IPS-11a (cell line): ENCODE results near the gene GCN1.
"Not testable (repeated sequence)": the region's sequence is repeated elsewhere in the genome, so short reads cannot be mapped to it uniquely, and the experiment has no call there.

ENCODE experiments used
- H3K4me3 ChIP-seq: one replicate; pipeline ENCODE4 v1.5.1; 2013; ENCODE audit warnings: low read depth, low read length, control low read depth

The GCN1 gene

GRCh38 chr12:120215766-120216735 is 21.5 kb upstream of the GCN1 start:
- H3K4me3 ChIP-seq = no peak overlapping the region

GRCh38 chr12:120215357-120215735 is 20.8 kb upstream of the GCN1 start:
- no peak overlapping the region for H3K4me3 ChIP-seq

GRCh38 chr12:120214626-120215356 is 20.3 kb upstream of the GCN1 start:
- no peak overlapping the region for H3K4me3 ChIP-seq

- no peak overlapping the region for H3K4me3 ChIP-seq
Measured at GRCh38 chr12:120213758-120214157, 19.2 kb upstream of the GCN1 start.

GRCh38 chr12:120213182-120213581 is 18.7 kb upstream of the GCN1 start:
- not testable (repeated sequence) for H3K4me3 ChIP-seq

GRCh38 chr12:120212301-120212700 is 17.8 kb upstream of the GCN1 start:
- H3K4me3 ChIP-seq = no peak overlapping the region

- H3K4me3 ChIP-seq = no peak overlapping the region
Measured at GRCh38 chr12:120211904-120212283, 17.4 kb upstream of the GCN1 start.

GRCh38 chr12:120211243-120211903 is 16.9 kb upstream of the GCN1 start:
- H3K4me3 ChIP-seq = no peak overlapping the region

GRCh38 chr12:120209851-120210250 is 15.3 kb upstream of the GCN1 start:
- H3K4me3 ChIP-seq = no peak overlapping the region

- no peak overlapping the region for H3K4me3 ChIP-seq
Measured at GRCh38 chr12:120207227-120207626, 12.7 kb upstream of the GCN1 start.

- not testable (repeated sequence) for H3K4me3 ChIP-seq
Measured at GRCh38 chr12:120206781-120207180, 12.3 kb upstream of the GCN1 start.

- no peak overlapping the region for H3K4me3 ChIP-seq
Measured at GRCh38 chr12:120206228-120206627, 11.7 kb upstream of the GCN1 start.

GRCh38 chr12:120204171-120204570 is 9.7 kb upstream of the GCN1 start:
- H3K4me3 ChIP-seq = no peak overlapping the region

- peak overlapping the region; percentile 99 for H3K4me3 ChIP-seq
Measured at GRCh38 chr12:120200364-120200800, 5.9 kb upstream of the GCN1 start.

- peak overlapping the region; percentile 99 for H3K4me3 ChIP-seq
Measured at GRCh38 chr12:120199595-120200306, 5.2 kb upstream of the GCN1 start.

- no peak overlapping the region for H3K4me3 ChIP-seq
Measured at GRCh38 chr12:120199025-120199424, 4.5 kb upstream of the GCN1 start.

GRCh38 chr12:120197542-120197887 is 3.0 kb upstream of the GCN1 start:
- H3K4me3 ChIP-seq = no peak overlapping the region

GRCh38 chr12:120196817-120197541 is 2.5 kb upstream of the GCN1 start:
- not testable (repeated sequence) for H3K4me3 ChIP-seq

- no peak overlapping the region for H3K4me3 ChIP-seq
Measured at GRCh38 chr12:120196363-120196762, 1.8 kb upstream of the GCN1 start.

- peak overlapping the region; percentile 92 for H3K4me3 ChIP-seq
Measured at GRCh38 chr12:120194226-120194533, 335 bp downstream of the GCN1 start.
